Adrenal gland (tissue), 5 donors: ENCODE measurements around the gene SGCB.

Source experiments
- POLR2A ChIP-seq, 2 donors: fragments of 450-650 bp; IDR thresholded peaks; one replicate each; pipeline ENCODE4 v1.6.1; 2017; ENCODE audit warnings: antibody characterized with exemption in 2 of 2, mild to moderate bottlenecking in 2 of 2, moderate library complexity in 1 of 2
- TF ChIP-seq, protein P1 (sequence below), 6 experiments: fragments of 450-650 bp in 4 of 6; fragments of 200-600 bp in 2 of 6; sonication (generic) in 1 of 6; IDR thresholded peaks; 1 replicate in 5 of 6; 2 replicates in 1 of 6; pipeline versions ENCODE4 v1.5.1 to v1.8.0; 2016 to 2021; ENCODE audit warnings: antibody characterized with exemption in 6 of 6, mild to moderate bottlenecking in 2 of 6, moderate library complexity in 1 of 6
- donor health status: DM: no; HTN: no; CAD: no.

DNA sequence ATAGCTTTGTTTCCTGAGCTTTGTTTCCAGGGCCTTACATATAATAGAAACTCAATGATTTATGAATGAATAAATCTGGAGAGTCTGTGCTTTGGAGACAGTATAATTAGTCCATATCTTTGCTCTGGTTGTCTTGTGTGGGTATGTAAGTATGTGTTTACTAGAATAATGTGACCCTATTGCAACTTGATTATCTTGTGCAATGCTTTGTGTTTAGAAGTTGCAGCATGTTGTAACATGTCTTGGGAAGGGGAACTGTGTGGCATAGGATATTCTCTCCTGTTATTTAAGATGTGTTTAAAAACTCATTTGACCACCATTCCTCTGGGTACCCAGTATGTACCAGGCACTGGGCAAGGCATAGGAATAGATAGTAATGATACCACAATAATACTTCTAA is 19.1 kb upstream of the SGCB start:
- TF ChIP-seq, protein P1, sequence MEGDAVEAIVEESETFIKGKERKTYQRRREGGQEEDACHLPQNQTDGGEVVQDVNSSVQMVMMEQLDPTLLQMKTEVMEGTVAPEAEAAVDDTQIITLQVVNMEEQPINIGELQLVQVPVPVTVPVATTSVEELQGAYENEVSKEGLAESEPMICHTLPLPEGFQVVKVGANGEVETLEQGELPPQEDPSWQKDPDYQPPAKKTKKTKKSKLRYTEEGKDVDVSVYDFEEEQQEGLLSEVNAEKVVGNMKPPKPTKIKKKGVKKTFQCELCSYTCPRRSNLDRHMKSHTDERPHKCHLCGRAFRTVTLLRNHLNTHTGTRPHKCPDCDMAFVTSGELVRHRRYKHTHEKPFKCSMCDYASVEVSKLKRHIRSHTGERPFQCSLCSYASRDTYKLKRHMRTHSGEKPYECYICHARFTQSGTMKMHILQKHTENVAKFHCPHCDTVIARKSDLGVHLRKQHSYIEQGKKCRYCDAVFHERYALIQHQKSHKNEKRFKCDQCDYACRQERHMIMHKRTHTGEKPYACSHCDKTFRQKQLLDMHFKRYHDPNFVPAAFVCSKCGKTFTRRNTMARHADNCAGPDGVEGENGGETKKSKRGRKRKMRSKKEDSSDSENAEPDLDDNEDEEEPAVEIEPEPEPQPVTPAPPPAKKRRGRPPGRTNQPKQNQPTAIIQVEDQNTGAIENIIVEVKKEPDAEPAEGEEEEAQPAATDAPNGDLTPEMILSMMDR (IDR thresholded peaks at IDR 0.05), result no peak
- no peak for TF ChIP-seq POLR2A (IDR thresholded peaks at IDR 0.05)
